ENCODE measurements around the gene CMC4. TPM values are rescaled to one million over a fixed set of nuclear protein-coding genes. Genes with fewer than 3 reads are reported as not detected.

CMC4 gene
- total and polyA plus RNA-seq, 5 donors from 2014 or later: 3.7 to 22.9 (median 18.8) TPM

- H3K9me3 ChIP-seq (ENCODE audit: control insufficient read depth in 2 of 2, low read length in 2 of 2): no peaks in the 10 kb centered on the region
These were observed 18.0 kb downstream of the CMC4 start for GRCh38 chrX:155052738-155053498.

GRCh38 chrX:155048977-155049619, 21.8 kb downstream of the CMC4 start:
- peak; percentile 18 to 60 (median 34) for DNase-seq
- Histone ChIP-seq H3K9me3 (ENCODE audit: control insufficient read depth in 2 of 2, low read length in 2 of 2) (no peaks in the 10 kb centered on the region), H3K4me3 (ENCODE audit: low read depth, low read length) (no peak overlapping the region), H3K4me1 (ENCODE audit: control insufficient read depth, insufficient read depth, low read length, poor library complexity, severe bottlenecking) (no peaks in the 10 kb centered on the region), H3K36me3 (ENCODE audit: control insufficient read depth, insufficient read depth, low read length) (peaks cover 16% of the 10 kb centered on the region), H3K27ac (ENCODE audit: insufficient read depth, low read length, poor library complexity, severe bottlenecking) (no peak overlapping the region), H3K27me3 (ENCODE audit: control insufficient read depth, insufficient read depth, low read length) (no peaks in the 10 kb centered on the region)
- Mint-ChIP-seq H3K4me1 (peaks cover 0 to 14% (median 8%) of the 10 kb centered on the region in 4 donors), H3K27me3 (no peaks in the 10 kb centered on the region), H3K9me3 (no peaks in the 10 kb centered on the region), H3K27ac (peak overlapping the region in 1 of 3 donors; percentile 1), H3K36me3 (peaks cover 12% of the 10 kb centered on the region), H3K4me3 (no peak overlapping the region)
- ATAC-seq (ENCODE audit: low read depth in 2 of 2): no peak

More at GRCh38 chrX:155052738-155053498, 18.0 kb downstream of the CMC4 start:
- no peaks in the 10 kb centered on the region for H3K9me3 Mint-ChIP-seq
- H3K27ac Mint-ChIP-seq: peak overlapping the region in 2 of 3 donors; percentile 39 to 94
- ATAC-seq (ENCODE audit: low read depth in 2 of 2) (no peak), DNase-seq (no peak)
- no peaks in the 10 kb centered on the region for H3K27me3 ChIP-seq (ENCODE audit: control insufficient read depth, insufficient read depth, low read length)
- H3K27ac ChIP-seq (ENCODE audit: insufficient read depth, low read length, poor library complexity, severe bottlenecking): no peak overlapping the region
- peaks cover 12% of the 10 kb centered on the region for H3K36me3 Mint-ChIP-seq
- H3K4me3 ChIP-seq (ENCODE audit: low read depth, low read length): no peak overlapping the region
- H3K36me3 ChIP-seq (ENCODE audit: control insufficient read depth, insufficient read depth, low read length): peaks cover 10% of the 10 kb centered on the region
- H3K27me3 Mint-ChIP-seq: no peaks in the 10 kb centered on the region
- H3K4me1 Mint-ChIP-seq: peaks cover 0 to 28% (median 5%) of the 10 kb centered on the region in 4 donors
- no peak overlapping the region for H3K4me3 Mint-ChIP-seq
- peaks cover 12% of the 10 kb centered on the region for H3K4me1 ChIP-seq (ENCODE audit: control insufficient read depth, insufficient read depth, low read length, poor library complexity, severe bottlenecking)

- peaks cover 0 to 16% (median 8%) of the 10 kb centered on the region in 4 donors for H3K4me1 Mint-ChIP-seq
- peaks cover 5% of the 10 kb centered on the region for H3K36me3 Mint-ChIP-seq
These were observed 24.0 kb downstream of the CMC4 start for GRCh38 chrX:155046811-155047528.

GRCh38 chrX:155046129-155046810, 24.7 kb downstream of the CMC4 start:
- Mint-ChIP-seq H3K9me3 (no peaks in the 10 kb centered on the region), H3K36me3 (no peaks in the 10 kb centered on the region), H3K27me3 (no peaks in the 10 kb centered on the region), H3K4me3 (no peak overlapping the region), H3K27ac (no peak overlapping the region), H3K4me1 (peaks cover 0 to 16% (median 8%) of the 10 kb centered on the region in 4 donors)
- H3K4me3 ChIP-seq (ENCODE audit: low read depth, low read length): no peak overlapping the region
- no peak for ATAC-seq (ENCODE audit: low read depth in 2 of 2)
- H3K27ac ChIP-seq (ENCODE audit: insufficient read depth, low read length, poor library complexity, severe bottlenecking): no peak overlapping the region
- no peaks in the 10 kb centered on the region for H3K4me1 ChIP-seq (ENCODE audit: control insufficient read depth, insufficient read depth, low read length, poor library complexity, severe bottlenecking)
- peaks cover 12% of the 10 kb centered on the region for H3K36me3 ChIP-seq (ENCODE audit: control insufficient read depth, insufficient read depth, low read length)
- H3K9me3 ChIP-seq (ENCODE audit: control insufficient read depth in 2 of 2, low read length in 2 of 2): no peaks in the 10 kb centered on the region
- no peak for DNase-seq
- no peaks in the 10 kb centered on the region for H3K27me3 ChIP-seq (ENCODE audit: control insufficient read depth, insufficient read depth, low read length)

More at GRCh38 chrX:155046811-155047528, 24.0 kb downstream of the CMC4 start:
- Histone ChIP-seq H3K27ac (ENCODE audit: insufficient read depth, low read length, poor library complexity, severe bottlenecking) (no peak overlapping the region), H3K9me3 (ENCODE audit: control insufficient read depth in 2 of 2, low read length in 2 of 2) (no peaks in the 10 kb centered on the region), H3K27me3 (ENCODE audit: control insufficient read depth, insufficient read depth, low read length) (no peaks in the 10 kb centered on the region), H3K4me1 (ENCODE audit: control insufficient read depth, insufficient read depth, low read length, poor library complexity, severe bottlenecking) (no peaks in the 10 kb centered on the region), H3K4me3 (ENCODE audit: low read depth, low read length) (no peak overlapping the region), H3K36me3 (ENCODE audit: control insufficient read depth, insufficient read depth, low read length) (peaks cover 16% of the 10 kb centered on the region)
- H3K27ac Mint-ChIP-seq: no peak overlapping the region
- no peaks in the 10 kb centered on the region for H3K9me3 Mint-ChIP-seq
- H3K27me3 Mint-ChIP-seq: no peaks in the 10 kb centered on the region
- H3K4me3 Mint-ChIP-seq: no peak overlapping the region
- ATAC-seq (ENCODE audit: low read depth in 2 of 2): no peak
- no peak for DNase-seq

- Histone ChIP-seq H3K27me3 (ENCODE audit: control insufficient read depth, insufficient read depth, low read length) (no peaks in the 10 kb centered on the region), H3K4me3 (ENCODE audit: low read depth, low read length) (no peak overlapping the region), H3K27ac (ENCODE audit: insufficient read depth, low read length, poor library complexity, severe bottlenecking) (no peak overlapping the region), H3K4me1 (ENCODE audit: control insufficient read depth, insufficient read depth, low read length, poor library complexity, severe bottlenecking) (no peaks in the 10 kb centered on the region), H3K9me3 (ENCODE audit: control insufficient read depth in 2 of 2, low read length in 2 of 2) (peaks cover 0 to 2% of the 10 kb centered on the region in 2 experiments), H3K36me3 (ENCODE audit: control insufficient read depth, insufficient read depth, low read length) (peaks cover 15% of the 10 kb centered on the region)
- peaks cover 0 to 6% (median 0%) of the 10 kb centered on the region in 7 donors for H3K9me3 Mint-ChIP-seq
- ATAC-seq (ENCODE audit: low read depth in 2 of 2): no peak
- no peak overlapping the region for H3K4me3 Mint-ChIP-seq
- H3K27me3 Mint-ChIP-seq: no peaks in the 10 kb centered on the region
- no peak overlapping the region for H3K27ac Mint-ChIP-seq
- peaks cover 10 to 28% (median 17%) of the 10 kb centered on the region in 4 donors for H3K4me1 Mint-ChIP-seq
- no peak for DNase-seq
- H3K36me3 Mint-ChIP-seq: peaks cover 20% of the 10 kb centered on the region
These were observed 35.2 kb downstream of the CMC4 start for GRCh38 chrX:155035688-155036087.

GRCh38 chrX:155031657-155032056, 39.3 kb downstream of the CMC4 start:
- Histone ChIP-seq H3K9me3 (ENCODE audit: control insufficient read depth in 2 of 2, low read length in 2 of 2) (peaks cover 0 to 2% of the 10 kb centered on the region in 2 experiments), H3K27me3 (ENCODE audit: control insufficient read depth, insufficient read depth, low read length) (no peaks in the 10 kb centered on the region), H3K4me3 (ENCODE audit: low read depth, low read length) (no peak overlapping the region), H3K36me3 (ENCODE audit: control insufficient read depth, insufficient read depth, low read length) (peaks cover 15% of the 10 kb centered on the region), H3K27ac (ENCODE audit: insufficient read depth, low read length, poor library complexity, severe bottlenecking) (no peak overlapping the region), H3K4me1 (ENCODE audit: control insufficient read depth, insufficient read depth, low read length, poor library complexity, severe bottlenecking) (peaks cover 7% of the 10 kb centered on the region)
- Mint-ChIP-seq H3K36me3 (peaks cover 16% of the 10 kb centered on the region), H3K27ac (peak overlapping the region in 2 of 3 donors; percentile 63), H3K9me3 (peaks cover 0 to 6% (median 0%) of the 10 kb centered on the region in 7 donors), H3K4me1 (peaks cover 12 to 33% (median 14%) of the 10 kb centered on the region in 4 donors), H3K4me3 (no peak overlapping the region), H3K27me3 (peaks cover 2% of the 10 kb centered on the region)
- DNase-seq: no peak
- ATAC-seq (ENCODE audit: low read depth in 2 of 2): no peak

- H3K36me3 ChIP-seq (ENCODE audit: control insufficient read depth, insufficient read depth, low read length): no peaks in the 10 kb centered on the region
- DNase-seq (no peak), ATAC-seq (ENCODE audit: low read depth in 2 of 2) (no peak)
- Mint-ChIP-seq H3K27ac (peak overlapping the region in 1 of 3 donors; percentile 92), H3K27me3 (peaks cover 11% of the 10 kb centered on the region), H3K4me1 (peaks cover 12 to 31% (median 15%) of the 10 kb centered on the region in 4 donors), H3K36me3 (no peaks in the 10 kb centered on the region), H3K9me3 (no peaks in the 10 kb centered on the region), H3K4me3 (peak overlapping the region; percentile 42 to 90 (median 64))
- no peak overlapping the region for H3K27ac ChIP-seq (ENCODE audit: insufficient read depth, low read length, poor library complexity, severe bottlenecking)
- H3K9me3 ChIP-seq (ENCODE audit: control insufficient read depth in 2 of 2, low read length in 2 of 2): no peaks in the 10 kb centered on the region
- H3K4me1 ChIP-seq (ENCODE audit: control insufficient read depth, insufficient read depth, low read length, poor library complexity, severe bottlenecking): peaks cover 7% of the 10 kb centered on the region
- no peak overlapping the region for H3K4me3 ChIP-seq (ENCODE audit: low read depth, low read length)
- H3K27me3 ChIP-seq (ENCODE audit: control insufficient read depth, insufficient read depth, low read length): no peaks in the 10 kb centered on the region
These were observed 42.1 kb downstream of the CMC4 start for GRCh38 chrX:155028877-155029291.
